IMR-90 (cell line): ENCODE measurements around the gene RNF133. TPM values are rescaled to one million over a fixed set of nuclear protein-coding genes. Genes with fewer than 3 reads are reported as not detected.

ENCODE experiments used
- ATAC-seq: fragments of 200-7000 bp; cut with Tn5 transposase; 2 replicates; pipeline ENCODE4 v1.9.1; 2020; ENCODE audit warnings: low read depth, mild to moderate bottlenecking, moderate library complexity
- BruUV-seq: library from RNA; stranded (reverse); fragments of 400-500 nt; replicated peaks from 2 replicates; lab custom pipeline; 2021; lab: Mats Ljungman, UMichigan
- CTCF ChIA-PET: fragments of 300-600 bp; formaldehyde crosslinking; extraction: SDS; loops from one replicate; lab custom pipeline; 2021; ENCODE audit warnings: antibody characterized with exemption; lab: Yijun Ruan, JAX
- POLR2A ChIA-PET: fragments of 300-600 bp; sonication (Branson Sonifier 250); formaldehyde crosslinking; loops from one replicate; lab custom pipeline; 2022; ENCODE audit warnings: antibody characterized with exemption; ENCODE audit not compliant: unreplicated experiment; lab: Charles Lee
- DNase-seq: peaks from one replicate; pipeline ENCODE4 v3.0.0; 2013
- H2AFZ ChIP-seq: replicated peaks from 2 replicates; pipeline ENCODE3; 2013; ENCODE audit warnings: low read length, mild to moderate bottlenecking; ENCODE audit not compliant: poor library complexity
- H2AK5ac ChIP-seq: 2 replicates; pipeline ENCODE4 v1.6.1; 2013; ENCODE audit warnings: low read depth, low read length, inconsistent platforms
- H2AK9ac ChIP-seq: replicated peaks from 2 replicates; pipeline ENCODE3; 2013; ENCODE audit warnings: mild to moderate bottlenecking, low read depth, low read length, moderate library complexity; ENCODE audit not compliant: poor library complexity
- H2BK120ac ChIP-seq: 2 replicates; pipeline ENCODE4 v1.6.1; 2013; ENCODE audit warnings: low read depth, low read length, inconsistent platforms
- H2BK15ac ChIP-seq: 3 replicates; pipeline ENCODE4 v1.6.1; 2013; ENCODE audit warnings: low read depth, low read length, inconsistent platforms
- H2BK20ac ChIP-seq: 2 replicates; pipeline ENCODE4 v1.6.1; 2013; ENCODE audit warnings: low read depth, mild to moderate bottlenecking, inconsistent platforms, low read length, moderate library complexity
- H2BK5ac ChIP-seq: 2 replicates; pipeline ENCODE4 v1.6.1; 2013; ENCODE audit warnings: mild to moderate bottlenecking, low read depth, low read length, inconsistent platforms; ENCODE audit not compliant: poor library complexity, severe bottlenecking
- H3K14ac ChIP-seq: replicated peaks from 2 replicates; pipeline ENCODE4 v1.6.1; 2013; ENCODE audit warnings: low read depth, low read length, inconsistent platforms
- H3K18ac ChIP-seq: 2 replicates; pipeline ENCODE4 v1.6.1; 2013; ENCODE audit warnings: low read depth, low read length, control low read depth
- H3K23ac ChIP-seq: 2 replicates; pipeline ENCODE4 v1.6.1; 2013; ENCODE audit warnings: low read depth, low read length, inconsistent platforms
- H3K27ac ChIP-seq: 2 replicates; pipeline ENCODE4 v1.5.1; 2013; ENCODE audit warnings: mild to moderate bottlenecking, control low read depth, low read length; ENCODE audit not compliant: insufficient read depth
- H3K27me3 ChIP-seq: 2 replicates; pipeline ENCODE4 v1.6.1; 2013; ENCODE audit warnings: low read length; ENCODE audit not compliant: control insufficient read depth, insufficient read depth
- H3K36me3 ChIP-seq: 2 replicates; pipeline ENCODE4 v1.6.1; 2013; ENCODE audit warnings: low read length, mixed read lengths; ENCODE audit not compliant: control insufficient read depth, insufficient read depth
- H3K4ac ChIP-seq: 2 replicates; pipeline ENCODE4 v1.6.1; 2013; ENCODE audit warnings: low read depth, low read length, inconsistent platforms
- H3K4me1 ChIP-seq: 2 replicates; pipeline ENCODE4 v1.6.1; 2013; ENCODE audit warnings: low read length, mixed read lengths; ENCODE audit not compliant: control insufficient read depth, insufficient read depth
- H3K4me2 ChIP-seq: 2 replicates; pipeline ENCODE4 v1.6.1; 2013; ENCODE audit warnings: low read depth, mild to moderate bottlenecking, control low read depth, low read length, moderate library complexity
- H3K4me3 ChIP-seq: 2 replicates; pipeline ENCODE4 v1.5.1; 2013; ENCODE audit warnings: low read depth, mild to moderate bottlenecking, control low read depth, low read length, moderate library complexity; ENCODE audit not compliant: insufficient read depth
- H3K56ac ChIP-seq: 2 replicates; pipeline ENCODE4 v1.6.1; 2013; ENCODE audit warnings: low read length, inconsistent platforms; ENCODE audit not compliant: insufficient read depth; ENCODE audit errors: extremely low read depth
- H3K79me1 ChIP-seq, 2 experiments: 2 replicates each; pipeline ENCODE4 v1.6.1; 2013; ENCODE audit warnings: low read length in 2 of 2, inconsistent platforms in 1 of 2, low read depth in 1 of 2
- H3K9ac ChIP-seq: 2 replicates; pipeline ENCODE4 v1.6.1; 2013; ENCODE audit warnings: low read depth, low read length, control low read depth
- H3K9me1 ChIP-seq: 2 replicates; pipeline ENCODE4 v1.6.1; 2013; ENCODE audit warnings: low read length, inconsistent platforms; ENCODE audit not compliant: insufficient read depth
- H3K9me3 ChIP-seq: 2 replicates; pipeline ENCODE4 v1.6.1; 2013; ENCODE audit warnings: low read length; ENCODE audit not compliant: control insufficient read depth, insufficient read depth
- H4K20me1 ChIP-seq: 2 replicates; pipeline ENCODE4 v1.6.1; 2013; ENCODE audit warnings: low read length, inconsistent platforms; ENCODE audit not compliant: insufficient read depth
- H4K5ac ChIP-seq: 2 replicates; pipeline ENCODE4 v1.6.1; 2013; ENCODE audit warnings: mild to moderate bottlenecking, low read depth, low read length, control low read depth
- H4K8ac ChIP-seq, 2 experiments: 2 replicates each; pipeline ENCODE4 v1.6.1; 2013; ENCODE audit warnings: low read depth in 2 of 2, low read length in 2 of 2, control low read depth in 1 of 2, inconsistent platforms in 1 of 2
- H4K91ac ChIP-seq: 2 replicates; pipeline ENCODE4 v1.6.1; 2013; ENCODE audit warnings: low read depth, low read length, inconsistent platforms; ENCODE audit not compliant: insufficient read depth
- BHLHE40 ChIP-seq: fragments of 150-350 bp; IDR thresholded peaks from 2 replicates; pipeline ENCODE4 v1.6.1; 2016; ENCODE audit warnings: mild to moderate bottlenecking, low read depth, low read length
- CEBPB ChIP-seq: IDR thresholded peaks from 2 replicates; pipeline ENCODE4 v1.6.1; 2012; ENCODE audit warnings: low read depth, low read length, improper control_type of control experiment
- FOS ChIP-seq: fragments of 150-350 bp; IDR thresholded peaks from 2 replicates; pipeline ENCODE4 v1.6.1; 2016; ENCODE audit warnings: low read depth, low read length
- MAFK ChIP-seq: IDR thresholded peaks from 2 replicates; pipeline ENCODE4 v1.6.1; 2012; ENCODE audit warnings: low read depth, low read length, improper control_type of control experiment
- MXI1 ChIP-seq: IDR thresholded peaks from 2 replicates; pipeline ENCODE4 v1.6.1; 2012; ENCODE audit warnings: low read depth, mild to moderate bottlenecking, low read length, moderate library complexity, borderline replicate concordance
- NFE2L2 ChIP-seq: fragments of 150-350 bp; IDR thresholded peaks from 2 replicates; pipeline ENCODE4 v1.6.1; 2016; ENCODE audit warnings: low read depth, mild to moderate bottlenecking, low read length
- RCOR1 ChIP-seq: IDR thresholded peaks from 2 replicates; pipeline ENCODE4 v1.6.1; 2012; ENCODE audit warnings: mild to moderate bottlenecking, low read length, improper control_type of control experiment; ENCODE audit not compliant: insufficient replicate concordance
- RFX5 ChIP-seq: IDR thresholded peaks from 2 replicates; pipeline ENCODE4 v1.8.0; 2012; ENCODE audit warnings: low read depth, mild to moderate bottlenecking, low read length, moderate library complexity
- USF2 ChIP-seq: fragments of 150-350 bp; IDR thresholded peaks from 2 replicates; pipeline ENCODE4 v1.6.1; 2017; ENCODE audit warnings: mild to moderate bottlenecking, antibody characterized with exemption, low read length, low read depth
- WGBS, 2 experiments: methylation state at CpG; one replicate each; pipeline versions ENCODE4 v1.1.5 to v1.1.7; 2013; ENCODE audit warnings: missing lambda C conversion rate in 2 of 2; ENCODE audit not compliant: insufficient read length in 1 of 2; ENCODE audit errors: extremely low coverage in 2 of 2; 5-methylcytosine and 5-hydroxymethylcytosine counted together
- dilution Hi-C: fragments of 300-500 bp; cut with HindIII; formaldehyde crosslinking; loops from one replicate; pipeline ENCODE4 v1.14.3; 2018; ENCODE audit warnings: low sequenced_read_pairs; ENCODE audit not compliant: unreplicated experiment
- in situ Hi-C: fragments of 300-500 bp; cut with MboI; formaldehyde crosslinking; loops from 3 replicates; pipeline ENCODE4 v1.14.3; 2019; ENCODE audit warnings: low sequenced_read_pairs, inconsistent platforms, mixed read lengths
- intact Hi-C: fragments of 100-400 bp; cut with micrococcal nuclease; formaldehyde crosslinking; loops from 2 replicates; pipeline ENCODE4 v1.10.0; 2022
- polyA plus RNA-seq, 3 experiments: library from polyadenylated mRNA; depleted of rRNA; stranded (reverse); fragments of >200 nt; gene quantifications; 2 replicates each; pipeline ENCODE4 v1.2.3, GENCODE V29; 2012; ENCODE audit warnings: low replicate concordance in 1 of 3
- total RNA-seq: library from RNA; depleted of rRNA; stranded (reverse); fragments of >200 nt; gene quantifications from 2 replicates; pipeline ENCODE4 v1.2.3, GENCODE V29; 2012

The RNF133 gene
- total and polyA plus RNA-seq, 2 of the 4 experiments (the other 2 are of a cell fraction), result not detected

- Histone ChIP-seq H3K9me3 (peaks cover under 1% of the 10 kb centered on the region; the same call in 1 of the 2 replicates), H3K4me2 (no peak overlapping the region), H3K56ac (no peak overlapping the region), H3K79me1 (no peaks in the 10 kb centered on the region), H2BK20ac (no peak overlapping the region), H3K18ac (no peak overlapping the region), H4K8ac (no peak overlapping the region), H3K4me1 (no peaks in the 10 kb centered on the region), H4K20me1 (no peaks in the 10 kb centered on the region), H2AK9ac (no peak overlapping the region), H3K9ac (no peak overlapping the region), H3K9me1 (no peaks in the 10 kb centered on the region), H2AK5ac (no peak overlapping the region), H3K4ac (no peak overlapping the region), H2BK120ac (no peak overlapping the region), H3K14ac (no peak overlapping the region), H3K23ac (no peak overlapping the region), H3K27ac (no peak overlapping the region), H2BK5ac (no peak overlapping the region), H3K4me3 (no peak overlapping the region), H2BK15ac (no peak overlapping the region), H4K91ac (no peak overlapping the region), H2AFZ (no peak overlapping the region), H4K5ac (no peak overlapping the region), H3K27me3 (no peaks in the 10 kb centered on the region), H3K36me3 (no peaks in the 10 kb centered on the region)
- BruUV-seq, result no TSS peak
- TF ChIP-seq RCOR1, result no peak
- no peak for TF ChIP-seq NFE2L2
- TF ChIP-seq CEBPB, result no peak
- no peak for TF ChIP-seq RFX5
- no peak for TF ChIP-seq MAFK
- no peak for TF ChIP-seq BHLHE40
- TF ChIP-seq MXI1, result no peak
- TF ChIP-seq USF2, result no peak
- no peak for TF ChIP-seq FOS
- dilution Hi-C loops (no loop called here), intact Hi-C loops (no loop called here), in situ Hi-C loops (no loop called here)
- ChIA-PET POLR2A (no interaction called here), CTCF (no interaction called here)
- ATAC-seq (no peak), DNase-seq (no peak)
- WGBS, 2 experiments, result no CpG with 5 or more reads among the region's 5 CpGs
Measured at GRCh38 chr7:122653685-122654084, 45.2 kb downstream of the RNF133 start.
